ENCODE data around the gene NDUFA1.

DNA sequence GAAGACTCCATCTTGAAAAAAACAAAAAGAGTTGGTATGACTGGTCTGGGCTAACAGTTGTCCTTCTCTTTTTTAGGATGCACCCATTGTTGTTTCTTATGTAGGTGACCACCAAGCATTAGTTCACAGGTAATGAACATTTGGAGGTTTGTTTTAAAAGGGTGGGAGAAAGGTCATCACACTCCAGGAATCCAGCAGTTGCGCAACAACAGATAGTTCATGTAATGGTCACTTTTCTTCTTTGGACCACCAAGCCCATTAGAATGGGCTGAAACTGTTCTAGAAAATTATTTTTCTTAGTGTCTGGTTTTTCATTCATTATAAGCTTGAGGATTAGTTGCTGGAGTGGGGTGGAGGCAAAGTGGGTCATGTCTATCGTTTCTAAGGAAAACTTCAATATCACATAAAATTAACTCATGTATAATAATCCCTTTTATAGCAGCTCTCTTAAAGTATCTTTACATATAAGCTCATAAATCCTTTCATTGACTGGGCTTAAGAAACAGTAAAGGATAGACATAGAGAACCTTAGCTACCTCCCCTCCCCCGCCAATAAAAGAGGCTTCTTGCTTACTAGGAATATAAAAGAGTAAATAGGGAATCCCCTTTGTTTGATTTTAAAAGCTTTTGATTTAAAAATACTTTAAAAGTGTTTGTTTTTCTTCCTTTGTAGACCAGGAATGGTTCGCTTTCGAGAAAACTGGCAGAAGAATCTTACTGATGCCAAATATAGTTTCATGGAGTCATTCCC is 48.4 kb downstream of the NDUFA1 start:
- no peak for TF ChIP-seq EP300 (IDR thresholded peaks at IDR 0.05)
- TF ChIP-seq POLR2A (IDR thresholded peaks at IDR 0.05; ENCODE audit: low read depth): no peak
- no peak for TF ChIP-seq CTCF (IDR thresholded peaks at IDR 0.05)
- no peak for TF ChIP-seq POLR2AphosphoS5 (IDR thresholded peaks at IDR 0.05)
